ENCODE data around the gene ADAMTS18.

DNA sequence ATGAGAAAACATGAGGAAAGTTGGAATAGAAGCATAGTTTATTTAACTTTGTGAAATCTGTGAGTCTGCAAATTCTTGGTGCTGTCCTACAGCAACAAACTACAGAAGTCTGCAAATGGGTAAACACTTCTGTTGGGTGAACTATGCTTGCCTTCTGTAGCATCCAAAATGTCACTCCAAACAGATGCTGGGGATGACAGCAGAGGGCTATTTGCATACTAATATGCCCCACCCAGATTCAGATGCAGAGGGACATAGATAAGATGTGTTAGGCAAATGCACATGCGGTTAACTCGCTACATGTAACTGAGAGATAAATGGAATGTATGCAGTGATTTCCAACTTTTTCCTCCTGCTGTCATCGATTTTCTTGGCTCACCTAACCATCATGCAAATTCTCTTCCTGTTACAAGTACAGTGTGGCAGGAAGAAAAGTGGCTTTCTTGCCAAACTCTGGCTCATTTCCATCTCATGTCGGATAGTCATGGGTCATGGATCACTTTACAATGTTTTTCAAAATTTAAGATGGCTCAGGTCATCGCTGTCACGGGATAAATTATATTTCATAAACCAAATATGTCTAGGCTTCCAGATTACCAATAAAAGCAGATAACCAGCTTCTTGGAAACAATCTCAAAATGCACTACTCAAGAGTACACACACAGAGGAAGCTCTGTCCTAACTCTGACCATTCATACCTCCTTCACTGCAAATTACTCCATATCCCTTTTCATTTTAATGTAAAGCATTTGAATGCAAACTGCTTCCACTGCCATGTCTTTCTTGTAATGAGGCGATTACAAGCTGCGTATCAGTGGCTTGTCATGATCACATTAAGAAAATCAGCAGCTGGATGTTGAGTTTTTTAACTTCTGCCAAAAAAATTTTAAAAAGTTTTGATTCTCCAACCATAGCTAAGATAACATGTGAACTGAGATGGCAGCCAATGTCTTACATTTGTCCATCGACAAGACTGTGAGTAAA, 47.7 kb downstream of the ADAMTS18 start:
- no peak for TF ChIP-seq YY1 (IDR thresholded peaks at IDR 0.05; ENCODE audit: extremely low read depth, insufficient replicate concordance, low read depth, low read length)
- TF ChIP-seq POLR2A (IDR thresholded peaks at IDR 0.05; ENCODE audit: borderline replicate concordance, extremely low read depth, insufficient read depth, insufficient read length), result no peak
- TF ChIP-seq, protein P1, sequence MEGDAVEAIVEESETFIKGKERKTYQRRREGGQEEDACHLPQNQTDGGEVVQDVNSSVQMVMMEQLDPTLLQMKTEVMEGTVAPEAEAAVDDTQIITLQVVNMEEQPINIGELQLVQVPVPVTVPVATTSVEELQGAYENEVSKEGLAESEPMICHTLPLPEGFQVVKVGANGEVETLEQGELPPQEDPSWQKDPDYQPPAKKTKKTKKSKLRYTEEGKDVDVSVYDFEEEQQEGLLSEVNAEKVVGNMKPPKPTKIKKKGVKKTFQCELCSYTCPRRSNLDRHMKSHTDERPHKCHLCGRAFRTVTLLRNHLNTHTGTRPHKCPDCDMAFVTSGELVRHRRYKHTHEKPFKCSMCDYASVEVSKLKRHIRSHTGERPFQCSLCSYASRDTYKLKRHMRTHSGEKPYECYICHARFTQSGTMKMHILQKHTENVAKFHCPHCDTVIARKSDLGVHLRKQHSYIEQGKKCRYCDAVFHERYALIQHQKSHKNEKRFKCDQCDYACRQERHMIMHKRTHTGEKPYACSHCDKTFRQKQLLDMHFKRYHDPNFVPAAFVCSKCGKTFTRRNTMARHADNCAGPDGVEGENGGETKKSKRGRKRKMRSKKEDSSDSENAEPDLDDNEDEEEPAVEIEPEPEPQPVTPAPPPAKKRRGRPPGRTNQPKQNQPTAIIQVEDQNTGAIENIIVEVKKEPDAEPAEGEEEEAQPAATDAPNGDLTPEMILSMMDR (IDR thresholded peaks at IDR 0.05 in 2 of 3, conservative IDR thresholded peaks at IDR 0.05 in 1 of 3; ENCODE audit: borderline replicate concordance in 1 of 3, insufficient read depth in 1 of 3, low read depth in 2 of 3, low read length in 2 of 3), result no peak
- TF ChIP-seq CBX3 (IDR thresholded peaks at IDR 0.05; ENCODE audit: low read depth), result no peak
- no peak for TF ChIP-seq EZH2 (IDR thresholded peaks at IDR 0.05)
- TF ChIP-seq RAD21 (IDR thresholded peaks at IDR 0.05; ENCODE audit: low read depth), result no peak
- TF ChIP-seq EZH2phosphoT487 (IDR thresholded peaks at IDR 0.05; ENCODE audit: borderline replicate concordance), result no peak
- no peak for TF ChIP-seq SP1 (IDR thresholded peaks at IDR 0.05; ENCODE audit: low read depth)
- TF ChIP-seq POLR2AphosphoS5 (IDR thresholded peaks at IDR 0.05; ENCODE audit: low read depth, low read length), result no peak
- no peak for TF ChIP-seq ZNF274 (IDR thresholded peaks at IDR 0.05; ENCODE audit: low read depth, low read length)
- TF ChIP-seq JUND (IDR thresholded peaks at IDR 0.05), result no peak
- no peak for TF ChIP-seq ELF1 (IDR thresholded peaks at IDR 0.05; ENCODE audit: borderline replicate concordance, low read depth)
- TF ChIP-seq, protein P2, sequence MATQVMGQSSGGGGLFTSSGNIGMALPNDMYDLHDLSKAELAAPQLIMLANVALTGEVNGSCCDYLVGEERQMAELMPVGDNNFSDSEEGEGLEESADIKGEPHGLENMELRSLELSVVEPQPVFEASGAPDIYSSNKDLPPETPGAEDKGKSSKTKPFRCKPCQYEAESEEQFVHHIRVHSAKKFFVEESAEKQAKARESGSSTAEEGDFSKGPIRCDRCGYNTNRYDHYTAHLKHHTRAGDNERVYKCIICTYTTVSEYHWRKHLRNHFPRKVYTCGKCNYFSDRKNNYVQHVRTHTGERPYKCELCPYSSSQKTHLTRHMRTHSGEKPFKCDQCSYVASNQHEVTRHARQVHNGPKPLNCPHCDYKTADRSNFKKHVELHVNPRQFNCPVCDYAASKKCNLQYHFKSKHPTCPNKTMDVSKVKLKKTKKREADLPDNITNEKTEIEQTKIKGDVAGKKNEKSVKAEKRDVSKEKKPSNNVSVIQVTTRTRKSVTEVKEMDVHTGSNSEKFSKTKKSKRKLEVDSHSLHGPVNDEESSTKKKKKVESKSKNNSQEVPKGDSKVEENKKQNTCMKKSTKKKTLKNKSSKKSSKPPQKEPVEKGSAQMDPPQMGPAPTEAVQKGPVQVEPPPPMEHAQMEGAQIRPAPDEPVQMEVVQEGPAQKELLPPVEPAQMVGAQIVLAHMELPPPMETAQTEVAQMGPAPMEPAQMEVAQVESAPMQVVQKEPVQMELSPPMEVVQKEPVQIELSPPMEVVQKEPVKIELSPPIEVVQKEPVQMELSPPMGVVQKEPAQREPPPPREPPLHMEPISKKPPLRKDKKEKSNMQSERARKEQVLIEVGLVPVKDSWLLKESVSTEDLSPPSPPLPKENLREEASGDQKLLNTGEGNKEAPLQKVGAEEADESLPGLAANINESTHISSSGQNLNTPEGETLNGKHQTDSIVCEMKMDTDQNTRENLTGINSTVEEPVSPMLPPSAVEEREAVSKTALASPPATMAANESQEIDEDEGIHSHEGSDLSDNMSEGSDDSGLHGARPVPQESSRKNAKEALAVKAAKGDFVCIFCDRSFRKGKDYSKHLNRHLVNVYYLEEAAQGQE (IDR thresholded peaks at IDR 0.05; ENCODE audit: low read depth), result no peak
